ENCODE measurements around the gene PPP5C. TPM values are rescaled to one million over a fixed set of nuclear protein-coding genes. Genes with fewer than 3 reads are reported as not detected.
"Not testable (repeated sequence)": the region's sequence is repeated elsewhere in the genome, so short reads cannot be mapped to it uniquely, and the experiment has no call there.

Gene PPP5C
- total RNA-seq, 2 donors from 2014 or later = 56.6 to 73.7 TPM

- DNase-seq (no peak), ATAC-seq (replicated peaks in 1 of 2) (no peak)
- Mint-ChIP-seq H3K27ac (no peak overlapping the region), H3K36me3 (ENCODE audit: insufficient read depth in 2 of 2) (no peaks in the 10 kb centered on the region), H3K27me3 (ENCODE audit: low read depth) (peaks cover 48% of the 10 kb centered on the region), H3K4me1 (ENCODE audit: low read depth) (no peaks in the 10 kb centered on the region), H3K4me3 (no peak overlapping the region), H3K9me3 (no peaks in the 10 kb centered on the region)
These were observed 88.1 kb downstream of the PPP5C start for GRCh38 chr19:46435009-46435408.

DNA sequence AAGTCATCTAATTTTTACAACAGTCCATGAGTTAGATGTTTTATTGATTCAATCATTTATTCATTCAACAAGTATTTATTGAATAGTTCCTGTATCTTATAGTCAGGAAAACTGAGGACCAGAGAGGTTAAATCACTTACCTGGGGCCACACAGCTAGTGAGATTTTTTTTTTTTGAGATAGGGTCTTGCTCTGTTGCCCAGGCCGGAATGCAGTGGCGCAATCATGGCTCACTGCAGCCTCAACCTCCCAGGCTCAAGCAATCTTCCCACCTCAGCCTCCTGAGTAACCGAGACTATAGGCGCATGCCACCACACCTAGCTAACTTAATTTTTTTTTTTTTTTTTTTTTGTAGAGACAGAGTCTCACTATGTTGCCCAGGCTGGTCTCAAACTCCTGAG, 88.8 kb downstream of the PPP5C start:
- not testable (repeated sequence) for H3K36me3 Mint-ChIP-seq (ENCODE audit: insufficient read depth in 2 of 2); H3K9me3 Mint-ChIP-seq; H3K27ac Mint-ChIP-seq; H3K4me3 Mint-ChIP-seq; ATAC-seq (replicated peaks in 1 of 2); H3K4me1 Mint-ChIP-seq (ENCODE audit: low read depth); DNase-seq
- peaks cover 41% of the 10 kb centered on the region for H3K27me3 Mint-ChIP-seq (ENCODE audit: low read depth)

Other genes with a start within 250 kb of the PPP5C start
- gene IGFL3, start 222.4 kb upstream of the PPP5C start, total RNA-seq = not detected
- gene IGFL2, start 198.8 kb upstream of the PPP5C start, total RNA-seq = not detected
- not detected for gene IGFL1, start 117.3 kb upstream of the PPP5C start, total RNA-seq
- not detected for gene HIF3A, start 50.0 kb upstream of the PPP5C start, total RNA-seq
- not detected for gene CCDC8, start 66.5 kb downstream of the PPP5C start, total RNA-seq
- not detected for gene PNMA8C, start 81.8 kb downstream of the PPP5C start, total RNA-seq
- 1 to 10 TPM in 1 of 2 donors, not detected in 1; 1.9 TPM for gene PNMA8A, start 124.5 kb downstream of the PPP5C start, total RNA-seq
- gene PNMA8B, start 148.8 kb downstream of the PPP5C start, total RNA-seq = under 1 TPM; 0.05 to 0.12 TPM

All from activated T-cell treated with anti-CD3 and anti-CD28 coated beads, Interleukin-2, amount 50 U/mL, for 72 hours (primary cell).